Adrenal gland (tissue), 12 donors: ENCODE data around the gene KEAP1. TPM values are rescaled to one million over a fixed set of nuclear protein-coding genes. Genes with fewer than 3 reads are reported as not detected.
A peak's percentile ranks its signal among the peaks of the same experiment; 100 is the strongest.

Experiments used
- DNase-seq, 7 donors: peaks; one replicate each; pipeline ENCODE4 v3.0.0-alpha.2; 2019 to 2020
- H3K27ac ChIP-seq, 5 donors: fragments of 200-600 bp; sonication (generic) in 4 of 5; 1 replicate in 3 of 5; 2 replicates in 2 of 5; pipeline versions ENCODE4 v1.5.1 to v1.8.0; 2016 to 2020; ENCODE audit warnings: mild to moderate bottlenecking in 1 of 5
- H3K27me3 ChIP-seq: fragments of 200-600 bp; 2 replicates; pipeline ENCODE4 v1.8.0; 2021
- H3K36me3 ChIP-seq, 2 donors: fragments of 200-600 bp; replicated peaks in 1 of 2; 1 replicate in 1 of 2; 2 replicates in 1 of 2; pipeline versions ENCODE4 v1.5.1 to v1.8.0; 2018 to 2022
- H3K4me1 ChIP-seq, 2 donors: fragments of 200-600 bp; replicated peaks in 1 of 2; 1 replicate in 1 of 2; 2 replicates in 1 of 2; pipeline versions ENCODE4 v1.5.1 to v1.8.0; 2018 to 2021
- H3K4me3 ChIP-seq, 4 donors: fragments of 200-600 bp; sonication (generic) in 3 of 4; one replicate each; pipeline ENCODE4 v1.5.1; 2016 to 2018
- H3K9me3 ChIP-seq, 3 donors: fragments of 200-600 bp; sonication (generic) in 1 of 3; replicated peaks in 1 of 3; 1 replicate in 2 of 3; 2 replicates in 1 of 3; pipeline versions ENCODE4 v1.5.1 to v1.8.0; 2016 to 2021
- POLR2A ChIP-seq, 2 donors: fragments of 450-650 bp; IDR thresholded peaks; one replicate each; pipeline ENCODE4 v1.6.1; 2017; ENCODE audit warnings: antibody characterized with exemption in 2 of 2, mild to moderate bottlenecking in 2 of 2, moderate library complexity in 1 of 2
- WGBS, 4 donors: extraction: QIAGEN DNeasy Blood & Tissue Kit in 2 of 4; methylation state at CpG; one replicate each; pipeline versions ENCODE4 v1.1.5 to v1.1.7; 2013 to 2017; 5-methylcytosine and 5-hydroxymethylcytosine counted together
- intact Hi-C, 2 donors: fragments of 100-400 bp; cut with DNase I; formaldehyde crosslinking; loops; one replicate each; pipeline versions ENCODE4 v1.14.1 to v1.15.0; 2022 to 2023
- polyA plus RNA-seq, 3 donors: library from polyadenylated mRNA; stranded (reverse); fragments of 200-250 nt in 2 of 3; fragments of 350-450 nt in 1 of 3; fragmentation: Illumina TruSeq in 1 of 3; extraction: RNeasy Lipid Tissue Mini Kit (QIAGEN cat#74804) in 1 of 3; gene quantifications; one replicate each; pipeline ENCODE4 v1.2.3, GENCODE V29; 2013 to 2014
- total RNA-seq, 9 donors: library from RNA; depleted of rRNA in 4 of 9; stranded (reverse); fragments of >200 nt in 4 of 9; fragments of 120-200 nt in 1 of 9; fragmentation: NEBNext Ultra II Directional in 1 of 9; extraction: Animal tissue kit (Norgen Biotek cat#: 25700) in 1 of 9; gene quantifications; one replicate each; pipeline versions ENCODE4 v1.1.0 to v1.2.4, GENCODE V29; 2013 to 2023
- TF ChIP-seq, protein P1 (sequence below), 6 experiments: fragments of 450-650 bp in 4 of 6; fragments of 200-600 bp in 2 of 6; sonication (generic) in 1 of 6; IDR thresholded peaks; 1 replicate in 5 of 6; 2 replicates in 1 of 6; pipeline versions ENCODE4 v1.5.1 to v1.8.0; 2016 to 2021; ENCODE audit warnings: antibody characterized with exemption in 6 of 6, mild to moderate bottlenecking in 2 of 6, moderate library complexity in 1 of 6
- donor health status: healthy with polysubstance abuse.
- donor health status: Bipolar disorder and iron deficiency.
- donor health status: DM: yes; HTN: yes; CAD: no.
- donor health status: DM: no; HTN: no; CAD: no.
- donor health status: DM: no; HTN: no; CAD: no.
- donor health status: DM: yes; HTN: yes; CAD: no.

Gene KEAP1
- total and polyA plus RNA-seq, 12 donors = 71.0 to 106 (median 77.2) TPM

DNA sequence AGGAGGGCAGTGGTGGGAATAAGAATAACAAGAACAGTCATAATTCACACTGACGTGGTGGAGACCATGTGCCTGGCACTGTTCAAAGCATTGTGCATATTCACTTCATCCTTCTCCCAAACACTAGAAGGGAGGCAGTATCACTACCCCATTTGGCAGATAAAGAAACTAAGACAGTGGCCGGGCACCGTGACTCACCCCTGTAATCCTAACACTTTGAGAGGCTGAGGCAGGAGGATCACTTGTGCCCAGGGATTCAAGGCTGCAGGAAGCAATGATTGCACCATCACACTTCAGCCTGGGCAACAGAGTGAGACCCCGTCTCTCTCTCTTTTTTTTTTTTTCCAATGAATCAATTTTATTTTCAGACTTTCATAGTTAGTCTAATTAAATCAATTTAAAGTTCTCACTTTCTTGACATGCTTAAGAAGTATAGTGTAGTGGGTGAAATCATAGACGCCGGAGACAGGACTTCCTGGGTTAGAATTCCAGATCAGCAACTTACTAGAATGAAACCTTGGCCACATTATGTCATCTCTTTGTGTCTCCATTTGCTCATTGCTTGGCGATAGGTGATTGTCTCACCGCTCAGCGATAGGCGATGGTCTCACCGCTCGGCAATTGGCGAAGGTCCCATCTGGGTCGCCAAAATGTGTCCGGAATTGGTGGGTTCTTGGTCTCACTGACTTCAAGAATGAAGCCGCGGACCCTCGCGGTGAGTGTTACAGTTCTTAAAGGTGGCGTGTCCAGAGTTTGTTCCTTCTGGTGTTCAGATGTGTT, 35.2 kb upstream of the KEAP1 start:
- no peak for TF ChIP-seq POLR2A (IDR thresholded peaks at IDR 0.05)
- TF ChIP-seq, protein P1, sequence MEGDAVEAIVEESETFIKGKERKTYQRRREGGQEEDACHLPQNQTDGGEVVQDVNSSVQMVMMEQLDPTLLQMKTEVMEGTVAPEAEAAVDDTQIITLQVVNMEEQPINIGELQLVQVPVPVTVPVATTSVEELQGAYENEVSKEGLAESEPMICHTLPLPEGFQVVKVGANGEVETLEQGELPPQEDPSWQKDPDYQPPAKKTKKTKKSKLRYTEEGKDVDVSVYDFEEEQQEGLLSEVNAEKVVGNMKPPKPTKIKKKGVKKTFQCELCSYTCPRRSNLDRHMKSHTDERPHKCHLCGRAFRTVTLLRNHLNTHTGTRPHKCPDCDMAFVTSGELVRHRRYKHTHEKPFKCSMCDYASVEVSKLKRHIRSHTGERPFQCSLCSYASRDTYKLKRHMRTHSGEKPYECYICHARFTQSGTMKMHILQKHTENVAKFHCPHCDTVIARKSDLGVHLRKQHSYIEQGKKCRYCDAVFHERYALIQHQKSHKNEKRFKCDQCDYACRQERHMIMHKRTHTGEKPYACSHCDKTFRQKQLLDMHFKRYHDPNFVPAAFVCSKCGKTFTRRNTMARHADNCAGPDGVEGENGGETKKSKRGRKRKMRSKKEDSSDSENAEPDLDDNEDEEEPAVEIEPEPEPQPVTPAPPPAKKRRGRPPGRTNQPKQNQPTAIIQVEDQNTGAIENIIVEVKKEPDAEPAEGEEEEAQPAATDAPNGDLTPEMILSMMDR (IDR thresholded peaks at IDR 0.05) = no peak
- intact Hi-C loops = no loop called here
- 63 to 72% (median 66%) methylated on average over 20 of the region's 20 CpGs for WGBS, 4 donors

DNA sequence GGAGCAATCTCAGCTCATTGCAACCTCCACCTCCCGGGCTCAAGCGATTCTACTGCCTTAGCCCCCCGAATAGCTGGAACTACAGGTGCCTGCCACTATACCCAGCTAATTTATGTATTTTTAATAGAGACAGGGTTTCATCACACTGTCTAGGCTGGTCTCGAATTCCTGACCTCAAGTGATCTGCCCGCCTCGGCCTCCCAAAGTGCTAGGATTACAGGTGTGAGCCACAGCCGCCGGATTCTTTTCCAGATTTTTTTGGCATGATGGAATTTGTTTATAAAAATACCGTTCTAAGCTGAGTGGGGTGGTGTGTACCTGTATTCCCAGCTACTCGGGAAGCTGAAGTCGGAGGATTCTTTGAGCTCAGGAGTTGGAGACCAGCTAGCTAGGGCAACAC, 34.5 kb upstream of the KEAP1 start:
- Histone ChIP-seq H3K9me3 (no peaks in the 10 kb centered on the region), H3K36me3 (no peaks in the 10 kb centered on the region), H3K27ac (no peak overlapping the region), H3K4me1 (no peaks in the 10 kb centered on the region), H3K4me3 (no peak overlapping the region), H3K27me3 (no peaks in the 10 kb centered on the region)
- WGBS, 4 donors = 65 to 79% (median 77%) methylated on average over 10 to 11 of the region's 11 CpGs
- intact Hi-C loops = no loop called here
- TF ChIP-seq, protein P1 (IDR thresholded peaks at IDR 0.05) = no peak
- TF ChIP-seq POLR2A (IDR thresholded peaks at IDR 0.05) = no peak
- DNase-seq = no peak

More for the DNA sequence above, 35.2 kb upstream of the KEAP1 start:
- Histone ChIP-seq H3K4me3 (no peak overlapping the region), H3K36me3 (no peaks in the 10 kb centered on the region), H3K9me3 (no peaks in the 10 kb centered on the region), H3K27ac (no peak overlapping the region), H3K27me3 (no peaks in the 10 kb centered on the region), H3K4me1 (peaks cover 2 to 4% of the 10 kb centered on the region in 2 donors)
- DNase-seq = no peak

DNA sequence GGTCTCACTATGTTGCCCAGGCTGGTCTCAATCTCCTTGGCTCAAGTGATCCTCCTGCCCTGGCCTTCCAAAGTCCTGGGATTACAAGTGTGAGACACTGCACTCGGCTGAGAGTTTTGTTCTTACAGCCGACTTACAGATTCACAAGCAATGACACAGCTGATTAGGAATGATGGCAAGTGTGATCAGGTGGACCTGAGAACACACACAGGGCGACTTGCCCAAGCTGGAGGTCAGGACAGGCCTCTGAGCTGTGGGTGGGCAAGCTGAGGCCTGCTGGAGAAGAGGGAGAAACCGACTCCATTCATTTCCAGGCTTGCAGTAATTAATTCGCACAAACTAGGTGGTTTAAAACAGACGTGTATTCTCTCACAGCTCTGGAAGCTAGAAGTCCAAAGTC, 32.5 kb upstream of the KEAP1 start:
- TF ChIP-seq, protein P1 (IDR thresholded peaks at IDR 0.05) = no peak
- TF ChIP-seq POLR2A (IDR thresholded peaks at IDR 0.05) = no peak
- H3K27ac ChIP-seq = no peak overlapping the region
- no peak overlapping the region for H3K4me3 ChIP-seq
- no peaks in the 10 kb centered on the region for H3K9me3 ChIP-seq
- H3K27me3 ChIP-seq = no peaks in the 10 kb centered on the region
- no peak for DNase-seq
- no peaks in the 10 kb centered on the region for H3K4me1 ChIP-seq
- intact Hi-C loops = no loop called here
- no peaks in the 10 kb centered on the region for H3K36me3 ChIP-seq
- 78 to 83% (median 80%) methylated on average over 5 to 6 of the region's 6 CpGs for WGBS, 4 donors

DNA sequence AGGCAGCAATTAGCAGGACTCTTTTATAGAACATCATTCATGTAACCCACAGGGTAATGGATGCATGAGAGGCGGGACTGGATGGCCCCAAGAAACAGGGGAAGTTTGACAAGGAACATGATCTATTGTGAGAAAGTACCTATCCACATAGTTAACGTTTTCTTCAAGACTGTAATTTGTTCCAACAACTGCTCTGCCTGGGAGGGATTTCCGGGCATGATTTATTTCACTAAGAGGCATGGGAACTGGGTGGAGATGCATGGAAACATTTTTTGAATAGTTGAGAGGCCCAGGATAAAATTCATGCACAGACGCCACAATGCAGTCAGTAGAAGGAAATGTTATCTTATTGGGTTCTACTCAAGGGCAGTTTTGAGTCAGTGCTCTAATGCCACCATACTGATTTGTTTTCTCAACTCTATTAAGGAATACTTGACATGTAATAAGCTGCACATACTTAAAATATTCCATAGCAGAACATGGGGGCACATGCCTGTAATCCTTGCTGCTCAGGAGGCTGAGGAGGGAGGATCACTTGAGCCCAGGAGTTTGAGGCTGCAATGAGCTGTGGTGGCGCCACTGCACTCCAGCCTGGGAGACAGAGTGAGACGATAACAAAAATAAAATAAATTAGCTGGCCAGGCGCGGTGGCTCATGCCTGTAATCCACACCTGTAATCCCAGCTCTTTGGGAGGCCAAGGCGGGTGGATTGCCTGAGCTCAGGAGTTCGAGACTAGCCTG, 30.7 kb upstream of the KEAP1 start:
- TF ChIP-seq, protein P1 (IDR thresholded peaks at IDR 0.05) = no peak
- no peak for TF ChIP-seq POLR2A (IDR thresholded peaks at IDR 0.05)
- 54 to 64% (median 61%) methylated on average over 10 of the region's 10 CpGs for WGBS, 4 donors
- Histone ChIP-seq H3K36me3 (no peaks in the 10 kb centered on the region), H3K27ac (peak overlapping the region in 2 of 5 donors; percentile 18 to 75), H3K4me1 (no peaks in the 10 kb centered on the region), H3K9me3 (no peaks in the 10 kb centered on the region), H3K4me3 (no peak overlapping the region), H3K27me3 (no peaks in the 10 kb centered on the region)
- intact Hi-C loops = no loop called here
- peak in 1 of 7 donors; percentile 41 for DNase-seq
